CD4-positive, alpha-beta T cell (primary cell): ENCODE results near the gene VSIG1. TPM values are rescaled to one million over a fixed set of nuclear protein-coding genes. Genes with fewer than 3 reads are reported as not detected.

Source experiments
- ATAC-seq: fragments of 200-7000 bp; cut with Tn5 transposase; one replicate; pipeline ENCODE4 v1.10.0; 2022; ENCODE audit warnings: mild to moderate bottlenecking; ENCODE audit not compliant: poor library complexity
- CTCF ChIA-PET: fragments of 350-600 bp; sonication (Branson Sonifier 250); formaldehyde crosslinking; loops from one replicate; lab custom pipeline; 2021; ENCODE audit warnings: antibody characterized with exemption, inconsistent platforms; lab: Charles Lee
- POLR2A ChIA-PET: fragments of 350-600 bp; sonication (Branson Sonifier 250); formaldehyde crosslinking; loops from one replicate; lab custom pipeline; 2021; ENCODE audit warnings: antibody characterized with exemption, inconsistent platforms; lab: Charles Lee
- DNase-seq, 14 experiments: peaks; one replicate each; pipeline ENCODE4 v3.0.0-alpha.2; 2013 to 2020; ENCODE audit warnings: mixed read lengths in 2 of 14
- H3K27ac ChIP-seq, 2 donors: one replicate each; pipeline versions ENCODE4 v1.5.1 to v1.7.0; 2013; ENCODE audit warnings: low read length in 2 of 2, low read depth in 1 of 2, mild to moderate bottlenecking in 1 of 2
- H3K27me3 ChIP-seq, 2 experiments: 1 replicate in 1 of 2; 2 replicates in 1 of 2; pipeline versions ENCODE4 v1.6.1 to v1.7.0; 2013; ENCODE audit warnings: low read length in 2 of 2, control low read depth in 1 of 2, mild to moderate bottlenecking in 1 of 2, moderate library complexity in 1 of 2; ENCODE audit not compliant: insufficient read depth in 2 of 2, control insufficient read depth in 1 of 2
- H3K36me3 ChIP-seq: one replicate; pipeline ENCODE4 v1.6.1; 2013; ENCODE audit warnings: low read length, control low read depth; ENCODE audit not compliant: insufficient read depth
- H3K4me1 ChIP-seq: one replicate; pipeline ENCODE4 v1.6.1; 2013; ENCODE audit warnings: low read length, control low read depth; ENCODE audit not compliant: insufficient read depth
- H3K4me3 ChIP-seq: one replicate; pipeline ENCODE4 v1.5.1; 2013; ENCODE audit warnings: mild to moderate bottlenecking, low read length, moderate library complexity
- H3K9me3 ChIP-seq, 2 experiments: 1 replicate in 1 of 2; 2 replicates in 1 of 2; pipeline versions ENCODE4 v1.6.1 to v1.7.0; 2013; ENCODE audit warnings: low read length in 2 of 2, mild to moderate bottlenecking in 2 of 2, control low read depth in 1 of 2, moderate library complexity in 1 of 2; ENCODE audit not compliant: control insufficient read depth in 1 of 2, insufficient read depth in 1 of 2
- H3K27ac Mint-ChIP-seq: one replicate; pipeline ENCODE4 v1.8.0; 2020; ENCODE audit warnings: mixed read lengths
- H3K27me3 Mint-ChIP-seq: one replicate; pipeline ENCODE4 v1.8.0; 2021; ENCODE audit warnings: mixed read lengths
- H3K36me3 Mint-ChIP-seq: one replicate; pipeline ENCODE4 v1.8.0; 2021; ENCODE audit warnings: low read depth, mixed read lengths
- H3K4me1 Mint-ChIP-seq: one replicate; pipeline ENCODE4 v1.8.0; 2021; ENCODE audit warnings: low read depth, mixed read lengths
- H3K4me3 Mint-ChIP-seq: one replicate; pipeline ENCODE4 v1.8.0; 2020; ENCODE audit warnings: mild to moderate bottlenecking, mixed read lengths
- H3K9me3 Mint-ChIP-seq: one replicate; pipeline ENCODE4 v1.8.0; 2020; ENCODE audit warnings: mixed read lengths
- intact Hi-C, 2 experiments: fragments of 100-400 bp; cut with DNase I in 1 of 2; cut with micrococcal nuclease in 1 of 2; formaldehyde crosslinking; loops; one replicate each; pipeline versions ENCODE4 v1.15.1 to v1.9.0; 2023 to 2025; cut with DNase I, micrococcal nuclease
- total RNA-seq, 174 experiments: library from RNA in 2 of 174; stranded (reverse) in 2 of 174; gene quantifications; one replicate each; pipeline ENCODE4 v1.2.3 and lab custom pipeline; 2021 to 2026
- TF ChIP-seq, protein P1 (sequence below): fragments of 200-600 bp; IDR thresholded peaks from one replicate; pipeline ENCODE4 v1.8.0; 2022; ENCODE audit warnings: antibody characterized with exemption, mild to moderate bottlenecking

The VSIG1 gene
- total RNA-seq, 2 experiments from 2014 or later, result 12.5 to 14.9 TPM

DNA sequence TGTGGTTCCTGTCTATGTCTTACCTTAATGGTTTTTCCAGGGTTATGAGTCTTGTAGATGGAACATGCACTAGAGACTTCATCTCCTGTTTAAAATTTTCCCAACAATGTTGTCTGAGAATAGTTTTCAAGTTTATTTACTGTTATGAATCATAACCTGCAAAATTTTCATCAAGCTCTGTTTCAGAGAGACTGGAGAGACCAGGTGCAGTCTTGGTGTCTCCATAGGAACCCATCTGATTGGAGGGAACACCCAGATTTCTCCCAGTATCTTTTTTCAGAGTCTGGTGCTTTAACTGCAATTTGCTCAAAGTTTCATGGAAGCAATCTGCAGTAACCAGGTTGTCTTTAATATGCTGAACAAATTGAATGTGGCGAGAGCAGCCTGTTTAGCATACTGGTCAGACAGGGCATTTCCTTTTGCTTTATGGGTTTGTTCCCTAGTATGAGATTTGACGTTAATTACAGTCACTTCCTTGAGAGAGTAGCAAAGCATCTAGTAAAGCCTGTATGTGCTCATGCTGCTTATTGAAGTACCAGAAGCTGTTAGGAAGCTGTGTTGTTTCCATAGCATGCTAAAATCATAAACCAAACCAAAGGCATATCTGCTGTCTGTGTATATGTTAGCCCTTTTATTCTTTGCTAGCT, 18.8 kb upstream of the VSIG1 start:
- H3K4me3 ChIP-seq, result no peak overlapping the region
- Mint-ChIP-seq H3K9me3 (no peaks in the 10 kb centered on the region), H3K27me3 (no peaks in the 10 kb centered on the region), H3K36me3 (peaks cover 15% of the 10 kb centered on the region), H3K4me1 (peaks cover 87% of the 10 kb centered on the region), H3K4me3 (peak overlapping the region; percentile 56), H3K27ac (peak overlapping the region; percentile 92)
- H3K27me3 ChIP-seq, result no peaks in the 10 kb centered on the region
- H3K27ac ChIP-seq, result no peak overlapping the region
- intact Hi-C loops, result loop anchor here in 1 of 2 experiments (1.0 kb wide), 1 partner anchor 8 kb away; no protein-coding TSS in a partner anchor
- TF ChIP-seq, protein P1, sequence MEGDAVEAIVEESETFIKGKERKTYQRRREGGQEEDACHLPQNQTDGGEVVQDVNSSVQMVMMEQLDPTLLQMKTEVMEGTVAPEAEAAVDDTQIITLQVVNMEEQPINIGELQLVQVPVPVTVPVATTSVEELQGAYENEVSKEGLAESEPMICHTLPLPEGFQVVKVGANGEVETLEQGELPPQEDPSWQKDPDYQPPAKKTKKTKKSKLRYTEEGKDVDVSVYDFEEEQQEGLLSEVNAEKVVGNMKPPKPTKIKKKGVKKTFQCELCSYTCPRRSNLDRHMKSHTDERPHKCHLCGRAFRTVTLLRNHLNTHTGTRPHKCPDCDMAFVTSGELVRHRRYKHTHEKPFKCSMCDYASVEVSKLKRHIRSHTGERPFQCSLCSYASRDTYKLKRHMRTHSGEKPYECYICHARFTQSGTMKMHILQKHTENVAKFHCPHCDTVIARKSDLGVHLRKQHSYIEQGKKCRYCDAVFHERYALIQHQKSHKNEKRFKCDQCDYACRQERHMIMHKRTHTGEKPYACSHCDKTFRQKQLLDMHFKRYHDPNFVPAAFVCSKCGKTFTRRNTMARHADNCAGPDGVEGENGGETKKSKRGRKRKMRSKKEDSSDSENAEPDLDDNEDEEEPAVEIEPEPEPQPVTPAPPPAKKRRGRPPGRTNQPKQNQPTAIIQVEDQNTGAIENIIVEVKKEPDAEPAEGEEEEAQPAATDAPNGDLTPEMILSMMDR, result no peak
- H3K9me3 ChIP-seq, result no peaks in the 10 kb centered on the region
- DNase-seq (peak in 4 of 14 experiments; percentile 8 to 56 (median 14)), ATAC-seq (peak; percentile 88)
- H3K4me1 ChIP-seq, result peaks cover 3% of the 10 kb centered on the region
- H3K36me3 ChIP-seq, result no peaks in the 10 kb centered on the region
- ChIA-PET POLR2A (no interaction called here), CTCF (no interaction called here)

- H3K36me3 ChIP-seq, result no peaks in the 10 kb centered on the region
- Mint-ChIP-seq H3K27me3 (no peaks in the 10 kb centered on the region), H3K27ac (peak overlapping the region; percentile 56), H3K4me3 (no peak overlapping the region), H3K9me3 (no peaks in the 10 kb centered on the region), H3K4me1 (peaks cover 80% of the 10 kb centered on the region), H3K36me3 (peaks cover 14% of the 10 kb centered on the region)
- ChIA-PET CTCF (no interaction called here), POLR2A (no interaction called here)
- no peaks in the 10 kb centered on the region for H3K9me3 ChIP-seq
- no peaks in the 10 kb centered on the region for H3K27me3 ChIP-seq
- intact Hi-C loops, result no loop called here
- H3K27ac ChIP-seq, result no peak overlapping the region
- peaks cover 9% of the 10 kb centered on the region for H3K4me1 ChIP-seq
- TF ChIP-seq, protein P1, result no peak
- ATAC-seq (no peak), DNase-seq (no peak)
- no peak overlapping the region for H3K4me3 ChIP-seq
Observed at GRCh38 chrX:108028854-108029253, 16.0 kb upstream of the VSIG1 start.

DNA sequence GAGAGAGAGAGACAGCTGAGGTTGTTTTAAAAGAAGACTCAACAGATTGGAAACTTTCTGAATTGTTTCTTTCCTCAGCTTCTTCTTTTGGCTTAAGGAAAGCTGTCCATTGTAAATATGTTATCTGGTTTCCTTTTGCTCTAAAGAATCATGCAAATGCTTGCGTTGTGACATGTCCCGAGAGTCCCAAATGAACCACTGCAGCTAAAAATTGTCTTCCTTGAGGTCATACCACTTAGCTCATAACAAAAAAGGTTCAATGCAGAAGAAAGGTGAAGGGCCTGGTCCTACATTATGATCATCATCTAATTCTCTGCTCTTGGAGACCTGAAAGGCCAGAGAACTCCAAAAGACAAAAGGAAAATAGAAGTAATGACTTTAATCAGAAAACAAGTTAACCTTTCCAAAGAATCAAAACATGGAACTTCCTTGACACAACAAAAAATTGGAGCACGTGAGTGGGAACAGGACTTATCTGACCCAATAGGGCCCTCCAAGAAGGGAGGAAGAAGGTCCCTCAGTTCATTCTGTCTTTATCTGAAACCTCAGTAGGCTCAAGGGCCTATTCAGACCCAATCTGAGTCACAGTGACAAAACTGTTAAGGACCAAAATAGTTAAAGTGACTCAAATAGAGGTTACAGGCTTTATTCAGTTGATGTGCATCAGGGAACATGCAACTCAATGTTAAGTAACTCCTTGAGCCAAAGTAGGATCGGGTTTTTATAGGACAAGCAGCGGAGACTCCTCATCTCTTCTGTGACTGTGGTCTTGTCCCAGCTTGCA, 14.7 kb upstream of the VSIG1 start:
- H3K4me1 ChIP-seq, result peaks cover 12% of the 10 kb centered on the region
- peak overlapping the region; percentile 30 for H3K27ac Mint-ChIP-seq
- H3K9me3 ChIP-seq, result no peaks in the 10 kb centered on the region
- H3K9me3 Mint-ChIP-seq, result no peaks in the 10 kb centered on the region
- no peak overlapping the region for H3K4me3 ChIP-seq
- POLR2A ChIA-PET, result no interaction called here
- CTCF ChIA-PET, result interaction anchor here (1.0 to 1.7 kb wide), 2 partner anchors 9 to 15 kb away, joined by 3 to 5 read pairs; partner anchors contain the start of gene VSIG1
- no peak overlapping the region for H3K4me3 Mint-ChIP-seq
- no peak for DNase-seq
- intact Hi-C loops, result no loop called here
- TF ChIP-seq, protein P1, result no peak
- H3K27me3 Mint-ChIP-seq, result no peaks in the 10 kb centered on the region
- H3K36me3 ChIP-seq, result no peaks in the 10 kb centered on the region
- peaks cover 14% of the 10 kb centered on the region for H3K36me3 Mint-ChIP-seq
- H3K27me3 ChIP-seq, result no peaks in the 10 kb centered on the region
- H3K4me1 Mint-ChIP-seq, result peaks cover 77% of the 10 kb centered on the region
- H3K27ac ChIP-seq, result no peak overlapping the region
- ATAC-seq, result no peak
